K562 (cell line): ENCODE results near the gene RALGAPA2.

Source experiments
- EZH2 ChIP-seq: IDR thresholded peaks from 2 replicates; pipeline ENCODE4 v1.6.1; 2012; ENCODE audit warnings: low read depth, mild to moderate bottlenecking, inconsistent platforms, low read length, borderline replicate concordance
- FOXJ3 ChIP-seq: sonication (generic); formaldehyde crosslinking; IDR thresholded peaks from 2 replicates; pipeline ENCODE4 v1.4.0; 2020; ENCODE audit warnings: mild to moderate bottlenecking, missing genetic modification reagents
- NFRKB ChIP-seq: fragments of 450-650 bp; IDR thresholded peaks from 2 replicates; pipeline ENCODE4 v1.6.1; 2016; ENCODE audit warnings: low read depth
- TF ChIP-seq, protein P1 (sequence below): sonication (generic); formaldehyde crosslinking; IDR thresholded peaks from 2 replicates; pipeline ENCODE4 v1.8.0; 2022; ENCODE audit warnings: missing genetic modification reagents, mild to moderate bottlenecking, borderline replicate concordance
- TF ChIP-seq, protein P2 (sequence below): sonication (generic); formaldehyde crosslinking; IDR thresholded peaks from 2 replicates; pipeline ENCODE4 v1.8.0; 2023; ENCODE audit warnings: mild to moderate bottlenecking, missing genetic modification reagents

DNA sequence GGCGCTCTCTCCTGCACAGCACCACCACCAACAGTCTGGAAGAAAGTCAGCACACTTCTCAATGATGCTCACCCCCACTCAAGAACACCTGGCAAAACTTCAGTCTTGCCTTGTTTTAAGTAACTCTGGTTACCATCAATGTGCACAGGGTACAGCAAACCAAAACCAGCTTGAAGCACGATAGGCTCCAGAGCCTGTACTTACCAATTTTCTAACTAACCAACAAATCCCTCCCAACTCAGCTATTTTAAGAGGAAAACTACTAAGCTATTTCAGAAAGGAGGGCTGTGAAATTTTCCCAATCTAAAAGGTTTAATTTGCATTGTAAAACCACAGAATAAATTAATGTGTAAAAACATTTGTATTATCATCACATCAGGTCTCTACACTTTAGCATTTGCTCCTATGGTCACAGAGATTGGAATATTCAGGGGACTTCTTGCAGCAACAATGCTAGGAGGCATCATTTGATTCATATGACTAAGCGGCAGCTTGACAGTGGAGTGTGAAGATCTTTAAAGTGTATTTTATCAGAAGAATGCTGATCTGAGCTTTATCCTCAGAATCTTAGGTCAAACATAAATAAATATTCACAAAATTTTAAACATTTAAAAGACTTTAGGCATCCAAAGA lies 82.8 kb downstream of the RALGAPA2 start:
- TF ChIP-seq, protein P1, sequence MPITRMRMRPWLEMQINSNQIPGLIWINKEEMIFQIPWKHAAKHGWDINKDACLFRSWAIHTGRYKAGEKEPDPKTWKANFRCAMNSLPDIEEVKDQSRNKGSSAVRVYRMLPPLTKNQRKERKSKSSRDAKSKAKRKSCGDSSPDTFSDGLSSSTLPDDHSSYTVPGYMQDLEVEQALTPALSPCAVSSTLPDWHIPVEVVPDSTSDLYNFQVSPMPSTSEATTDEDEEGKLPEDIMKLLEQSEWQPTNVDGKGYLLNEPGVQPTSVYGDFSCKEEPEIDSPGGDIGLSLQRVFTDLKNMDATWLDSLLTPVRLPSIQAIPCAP (CRISPR knock-in tag), result no peak
- TF ChIP-seq EZH2, result no peak
- no peak for TF ChIP-seq FOXJ3 (CRISPR knock-in tag)
- TF ChIP-seq, protein P2, sequence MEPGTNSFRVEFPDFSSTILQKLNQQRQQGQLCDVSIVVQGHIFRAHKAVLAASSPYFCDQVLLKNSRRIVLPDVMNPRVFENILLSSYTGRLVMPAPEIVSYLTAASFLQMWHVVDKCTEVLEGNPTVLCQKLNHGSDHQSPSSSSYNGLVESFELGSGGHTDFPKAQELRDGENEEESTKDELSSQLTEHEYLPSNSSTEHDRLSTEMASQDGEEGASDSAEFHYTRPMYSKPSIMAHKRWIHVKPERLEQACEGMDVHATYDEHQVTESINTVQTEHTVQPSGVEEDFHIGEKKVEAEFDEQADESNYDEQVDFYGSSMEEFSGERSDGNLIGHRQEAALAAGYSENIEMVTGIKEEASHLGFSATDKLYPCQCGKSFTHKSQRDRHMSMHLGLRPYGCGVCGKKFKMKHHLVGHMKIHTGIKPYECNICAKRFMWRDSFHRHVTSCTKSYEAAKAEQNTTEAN, result no peak
- TF ChIP-seq NFRKB, result no peak
